Transverse colon (tissue), 4 donors: Measurements from ENCODE around the gene GLIPR1.

Experiments used
- CTCF ChIP-seq, 5 experiments: fragments of 200-600 bp in 3 of 5; fragments of 450-650 bp in 2 of 5; sonication (generic) in 3 of 5; IDR thresholded peaks; 1 replicate in 2 of 5; 2 replicates in 3 of 5; pipeline ENCODE4 v1.5.1; 2016 to 2017; ENCODE audit warnings: antibody characterized with exemption in 5 of 5, inconsistent platforms in 3 of 5, mild to moderate bottlenecking in 2 of 5, moderate library complexity in 1 of 5
- POLR2A ChIP-seq: fragments of 450-650 bp; IDR thresholded peaks from one replicate; pipeline ENCODE4 v1.6.1; 2016; ENCODE audit warnings: antibody characterized with exemption, mild to moderate bottlenecking, moderate library complexity
- POLR2AphosphoS5 ChIP-seq, 3 donors: sonication (generic); formaldehyde crosslinking; IDR thresholded peaks; one replicate each; pipeline ENCODE4 v1.6.1; 2016; ENCODE audit warnings: antibody characterized with exemption in 3 of 3

GRCh38 chr12:75446857-75447256, 33.7 kb upstream of the GLIPR1 start:
- TF ChIP-seq CTCF (IDR thresholded peaks at IDR 0.05) (no peak), POLR2AphosphoS5 (IDR thresholded peaks at IDR 0.05) (no peak), POLR2A (no peak)
